Smooth muscle cell of trachea (primary cell): ENCODE data around the gene CTXND1. TPM values are rescaled to one million over a fixed set of nuclear protein-coding genes. Genes with fewer than 3 reads are reported as not detected.

Experiments used
- total RNA-seq: library from RNA; depleted of rRNA; stranded (reverse); fragments of >200 nt; gene quantifications from 2 replicates; pipeline ENCODE4 v1.2.1, GENCODE V29; 2014

The CTXND1 gene
- under 0.01 TPM in 1 of 2 replicates, not detected in the other for total RNA-seq

GRCh38 chr15:80252121-80252518 lies at the start of gene CTXND1:
CTXND1 (minus strand) TSS chr15:80252213; CDS start chr15:80201949, 50,264 bp downstream.

GRCh38 chr15:80152896-80153876 lies 98.8 kb downstream of the CTXND1 start, which contains the start of gene FAH:
FAH (plus strand) TSS chr15:80152999; CDS start chr15:80153055, 56 bp downstream.

Other genes with a start within 250 kb of the CTXND1 start
- 114 and 149 TPM in 2 replicates for gene ZFAND6, start 192.5 kb downstream of the CTXND1 start, total RNA-seq
- gene FAH, start 99.2 kb downstream of the CTXND1 start, total RNA-seq = 55.7 and 68.1 TPM in 2 replicates
- gene ARNT2, start 152.2 kb upstream of the CTXND1 start, total RNA-seq = 4.7 and 13.6 TPM in 2 replicates